ENCODE measurements around the gene HMGN2. TPM values are rescaled to one million over a fixed set of nuclear protein-coding genes. Genes with fewer than 3 reads are reported as not detected.

HMGN2 gene
- total and polyA plus RNA-seq, 2 of the 13 experiments (the other 11 are each of a cell fraction or from before 2014, with no cell fraction given): 63.4 to 343 TPM

- TF ChIP-seq ZBTB4 (CRISPR knock-in tag; IDR thresholded peaks at IDR 0.05; ENCODE audit: borderline replicate concordance): peak; percentile 88; the same call in 1 of the 2 replicates
- peak; percentile 90 for TF ChIP-seq ZMYM2 (CRISPR knock-in tag; IDR thresholded peaks at IDR 0.05)
- no peak for TF ChIP-seq NFIB (CRISPR knock-in tag; IDR thresholded peaks at IDR 0.05; ENCODE audit: borderline replicate concordance)
- peak; percentile 77 for TF ChIP-seq ZNF12 (CRISPR knock-in tag; IDR thresholded peaks at IDR 0.05)
- TF ChIP-seq ZNF10 (CRISPR knock-in tag; IDR thresholded peaks at IDR 0.05; ENCODE audit: borderline replicate concordance, low read depth): no peak
- TF ChIP-seq, protein P1, sequence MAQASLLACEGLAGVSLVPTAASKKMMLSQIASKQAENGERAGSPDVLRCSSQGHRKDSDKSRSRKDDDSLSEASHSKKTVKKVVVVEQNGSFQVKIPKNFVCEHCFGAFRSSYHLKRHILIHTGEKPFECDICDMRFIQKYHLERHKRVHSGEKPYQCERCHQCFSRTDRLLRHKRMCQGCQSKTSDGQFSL (CRISPR knock-in tag; IDR thresholded peaks at IDR 0.05): peak; percentile 50; the same call in 1 of the 2 replicates
- TF ChIP-seq LBX2 (CRISPR knock-in tag; IDR thresholded peaks at IDR 0.05; ENCODE audit: borderline replicate concordance): peak; percentile 56; the same call in 1 of the 2 replicates
- TF ChIP-seq NCOA1 (CRISPR knock-in tag; IDR thresholded peaks at IDR 0.05): no peak
- TF ChIP-seq ZNF672 (CRISPR knock-in tag; IDR thresholded peaks at IDR 0.05): 0 out of 2 replicates have a peak, but pooled peaks have one; percentile 77
- no peak for TF ChIP-seq CEBPB (IDR thresholded peaks at IDR 0.05; ENCODE audit: borderline replicate concordance, low read depth, low read length)
- TF ChIP-seq, protein P2, sequence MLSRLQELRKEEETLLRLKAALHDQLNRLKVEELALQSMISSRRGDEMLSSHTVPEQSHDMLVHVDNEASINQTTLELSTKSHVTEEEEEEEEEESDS (CRISPR knock-in tag; IDR thresholded peaks at IDR 0.05; ENCODE audit: borderline replicate concordance): peak; percentile 81; the same call in 1 of the 2 replicates
- TF ChIP-seq ZBTB25 (CRISPR knock-in tag; IDR thresholded peaks at IDR 0.05): peak; percentile 86; the same call in 1 of the 2 replicates
- TF ChIP-seq ZNF432 (CRISPR knock-in tag; IDR thresholded peaks at IDR 0.05; ENCODE audit: borderline replicate concordance): no peak
- TF ChIP-seq TBP (CRISPR knock-in tag; IDR thresholded peaks at IDR 0.05): no peak
- TF ChIP-seq ZNF282 (IDR thresholded peaks at IDR 0.05; ENCODE audit: partially characterized antibody): no peak
- TF ChIP-seq IKZF4 (CRISPR knock-in tag; IDR thresholded peaks at IDR 0.05; ENCODE audit: borderline replicate concordance, low read depth, not compliant biosample characterization): peak; percentile 98
- TF ChIP-seq, protein P3, sequence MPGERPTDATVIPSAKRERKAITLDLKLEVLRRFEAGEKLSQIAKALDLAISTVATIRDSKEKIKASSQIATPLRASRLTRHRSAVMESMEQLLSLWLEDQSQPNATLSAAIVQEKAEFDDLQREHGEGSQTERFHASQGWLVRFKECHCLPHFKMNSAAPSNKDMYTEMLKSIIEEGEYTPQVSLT (CRISPR knock-in tag; IDR thresholded peaks at IDR 0.05; ENCODE audit: borderline replicate concordance, low read depth): no peak
- TF ChIP-seq, protein P4, sequence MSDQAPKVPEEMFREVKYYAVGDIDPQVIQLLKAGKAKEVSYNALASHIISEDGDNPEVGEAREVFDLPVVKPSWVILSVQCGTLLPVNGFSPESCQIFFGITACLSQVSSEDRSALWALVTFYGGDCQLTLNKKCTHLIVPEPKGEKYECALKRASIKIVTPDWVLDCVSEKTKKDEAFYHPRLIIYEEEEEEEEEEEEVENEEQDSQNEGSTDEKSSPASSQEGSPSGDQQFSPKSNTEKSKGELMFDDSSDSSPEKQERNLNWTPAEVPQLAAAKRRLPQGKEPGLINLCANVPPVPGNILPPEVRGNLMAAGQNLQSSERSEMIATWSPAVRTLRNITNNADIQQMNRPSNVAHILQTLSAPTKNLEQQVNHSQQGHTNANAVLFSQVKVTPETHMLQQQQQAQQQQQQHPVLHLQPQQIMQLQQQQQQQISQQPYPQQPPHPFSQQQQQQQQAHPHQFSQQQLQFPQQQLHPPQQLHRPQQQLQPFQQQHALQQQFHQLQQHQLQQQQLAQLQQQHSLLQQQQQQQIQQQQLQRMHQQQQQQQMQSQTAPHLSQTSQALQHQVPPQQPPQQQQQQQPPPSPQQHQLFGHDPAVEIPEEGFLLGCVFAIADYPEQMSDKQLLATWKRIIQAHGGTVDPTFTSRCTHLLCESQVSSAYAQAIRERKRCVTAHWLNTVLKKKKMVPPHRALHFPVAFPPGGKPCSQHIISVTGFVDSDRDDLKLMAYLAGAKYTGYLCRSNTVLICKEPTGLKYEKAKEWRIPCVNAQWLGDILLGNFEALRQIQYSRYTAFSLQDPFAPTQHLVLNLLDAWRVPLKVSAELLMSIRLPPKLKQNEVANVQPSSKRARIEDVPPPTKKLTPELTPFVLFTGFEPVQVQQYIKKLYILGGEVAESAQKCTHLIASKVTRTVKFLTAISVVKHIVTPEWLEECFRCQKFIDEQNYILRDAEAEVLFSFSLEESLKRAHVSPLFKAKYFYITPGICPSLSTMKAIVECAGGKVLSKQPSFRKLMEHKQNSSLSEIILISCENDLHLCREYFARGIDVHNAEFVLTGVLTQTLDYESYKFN (CRISPR knock-in tag; conservative IDR thresholded peaks at IDR 0.05): no peak; the same call in none of the 2 replicates
- TF ChIP-seq ZNF138 (CRISPR knock-in tag; IDR thresholded peaks at IDR 0.05; ENCODE audit: low read depth): peak; percentile 90
Observed at GRCh38 chr1:26431979-26432695, 40.1 kb upstream of the HMGN2 start, which contains the start of gene DHDDS (continued).

All from HepG2 (cell line).